ENCODE results near the gene MTFP1. TPM values are rescaled to one million over a fixed set of nuclear protein-coding genes. Genes with fewer than 3 reads are reported as not detected.

MTFP1 gene
- total and polyA plus RNA-seq, 9 of the 15 experiments (the other 6 are each of a cell fraction or from before 2014, with no cell fraction given), result 10.7 to 52.0 (median 30.1) TPM

DNA sequence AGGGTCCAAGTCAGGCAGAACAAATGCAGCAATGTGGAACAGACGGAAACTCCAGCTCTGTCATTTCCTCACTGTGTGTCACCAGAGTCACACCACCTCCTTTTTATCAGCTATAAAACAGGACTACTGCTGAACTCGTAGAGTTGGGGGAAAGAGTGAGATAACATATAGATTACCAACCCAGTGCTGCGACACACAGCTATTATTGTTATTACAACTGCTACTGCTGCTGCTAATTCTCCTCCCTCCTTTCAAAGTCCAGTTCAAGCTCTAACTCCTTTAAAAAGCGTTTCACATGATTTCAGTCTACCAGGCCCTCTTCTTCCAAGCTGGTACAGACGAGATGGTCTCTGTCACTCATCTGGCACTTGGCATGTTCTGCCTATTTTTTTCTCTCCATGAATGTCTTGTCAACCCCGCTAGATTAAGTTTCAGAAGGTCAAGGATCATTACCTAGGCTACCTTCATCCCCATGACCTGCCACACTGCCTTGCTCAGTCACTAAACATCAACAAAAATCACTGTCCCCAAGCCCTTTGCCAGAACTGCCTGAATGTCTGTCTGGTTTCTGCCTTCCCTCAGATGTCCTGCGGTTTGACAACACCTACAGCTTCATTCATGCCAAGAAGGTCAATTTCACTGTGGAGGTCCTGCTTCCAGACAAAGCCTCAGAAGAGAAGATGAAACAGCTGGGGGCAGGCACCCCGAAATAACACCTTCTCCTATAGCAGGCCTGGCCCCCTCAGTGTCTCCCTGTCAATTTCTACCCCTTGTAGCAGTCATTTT, 3.7 kb upstream of the MTFP1 start (continued):
- TF ChIP-seq, protein P1, sequence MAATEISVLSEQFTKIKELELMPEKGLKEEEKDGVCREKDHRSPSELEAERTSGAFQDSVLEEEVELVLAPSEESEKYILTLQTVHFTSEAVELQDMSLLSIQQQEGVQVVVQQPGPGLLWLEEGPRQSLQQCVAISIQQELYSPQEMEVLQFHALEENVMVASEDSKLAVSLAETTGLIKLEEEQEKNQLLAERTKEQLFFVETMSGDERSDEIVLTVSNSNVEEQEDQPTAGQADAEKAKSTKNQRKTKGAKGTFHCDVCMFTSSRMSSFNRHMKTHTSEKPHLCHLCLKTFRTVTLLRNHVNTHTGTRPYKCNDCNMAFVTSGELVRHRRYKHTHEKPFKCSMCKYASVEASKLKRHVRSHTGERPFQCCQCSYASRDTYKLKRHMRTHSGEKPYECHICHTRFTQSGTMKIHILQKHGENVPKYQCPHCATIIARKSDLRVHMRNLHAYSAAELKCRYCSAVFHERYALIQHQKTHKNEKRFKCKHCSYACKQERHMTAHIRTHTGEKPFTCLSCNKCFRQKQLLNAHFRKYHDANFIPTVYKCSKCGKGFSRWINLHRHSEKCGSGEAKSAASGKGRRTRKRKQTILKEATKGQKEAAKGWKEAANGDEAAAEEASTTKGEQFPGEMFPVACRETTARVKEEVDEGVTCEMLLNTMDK (IDR thresholded peaks at IDR 0.05; ENCODE audit: borderline replicate concordance, insufficient read depth, low read depth, low read length, poor library complexity, severe bottlenecking), result no peak
- peak; percentile 24 to 50; a peak in 2 of 4 replicates for TF ChIP-seq ARNT (IDR thresholded peaks at IDR 0.05)
- TF ChIP-seq, protein P2, sequence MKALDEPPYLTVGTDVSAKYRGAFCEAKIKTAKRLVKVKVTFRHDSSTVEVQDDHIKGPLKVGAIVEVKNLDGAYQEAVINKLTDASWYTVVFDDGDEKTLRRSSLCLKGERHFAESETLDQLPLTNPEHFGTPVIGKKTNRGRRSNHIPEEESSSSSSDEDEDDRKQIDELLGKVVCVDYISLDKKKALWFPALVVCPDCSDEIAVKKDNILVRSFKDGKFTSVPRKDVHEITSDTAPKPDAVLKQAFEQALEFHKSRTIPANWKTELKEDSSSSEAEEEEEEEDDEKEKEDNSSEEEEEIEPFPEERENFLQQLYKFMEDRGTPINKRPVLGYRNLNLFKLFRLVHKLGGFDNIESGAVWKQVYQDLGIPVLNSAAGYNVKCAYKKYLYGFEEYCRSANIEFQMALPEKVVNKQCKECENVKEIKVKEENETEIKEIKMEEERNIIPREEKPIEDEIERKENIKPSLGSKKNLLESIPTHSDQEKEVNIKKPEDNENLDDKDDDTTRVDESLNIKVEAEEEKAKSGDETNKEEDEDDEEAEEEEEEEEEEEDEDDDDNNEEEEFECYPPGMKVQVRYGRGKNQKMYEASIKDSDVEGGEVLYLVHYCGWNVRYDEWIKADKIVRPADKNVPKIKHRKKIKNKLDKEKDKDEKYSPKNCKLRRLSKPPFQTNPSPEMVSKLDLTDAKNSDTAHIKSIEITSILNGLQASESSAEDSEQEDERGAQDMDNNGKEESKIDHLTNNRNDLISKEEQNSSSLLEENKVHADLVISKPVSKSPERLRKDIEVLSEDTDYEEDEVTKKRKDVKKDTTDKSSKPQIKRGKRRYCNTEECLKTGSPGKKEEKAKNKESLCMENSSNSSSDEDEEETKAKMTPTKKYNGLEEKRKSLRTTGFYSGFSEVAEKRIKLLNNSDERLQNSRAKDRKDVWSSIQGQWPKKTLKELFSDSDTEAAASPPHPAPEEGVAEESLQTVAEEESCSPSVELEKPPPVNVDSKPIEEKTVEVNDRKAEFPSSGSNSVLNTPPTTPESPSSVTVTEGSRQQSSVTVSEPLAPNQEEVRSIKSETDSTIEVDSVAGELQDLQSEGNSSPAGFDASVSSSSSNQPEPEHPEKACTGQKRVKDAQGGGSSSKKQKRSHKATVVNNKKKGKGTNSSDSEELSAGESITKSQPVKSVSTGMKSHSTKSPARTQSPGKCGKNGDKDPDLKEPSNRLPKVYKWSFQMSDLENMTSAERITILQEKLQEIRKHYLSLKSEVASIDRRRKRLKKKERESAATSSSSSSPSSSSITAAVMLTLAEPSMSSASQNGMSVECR (CRISPR knock-in tag; IDR thresholded peaks at IDR 0.05), result no peak
- TF ChIP-seq SREBF2 (CRISPR knock-in tag; IDR thresholded peaks at IDR 0.05), result no peak
- TF ChIP-seq, protein P3, sequence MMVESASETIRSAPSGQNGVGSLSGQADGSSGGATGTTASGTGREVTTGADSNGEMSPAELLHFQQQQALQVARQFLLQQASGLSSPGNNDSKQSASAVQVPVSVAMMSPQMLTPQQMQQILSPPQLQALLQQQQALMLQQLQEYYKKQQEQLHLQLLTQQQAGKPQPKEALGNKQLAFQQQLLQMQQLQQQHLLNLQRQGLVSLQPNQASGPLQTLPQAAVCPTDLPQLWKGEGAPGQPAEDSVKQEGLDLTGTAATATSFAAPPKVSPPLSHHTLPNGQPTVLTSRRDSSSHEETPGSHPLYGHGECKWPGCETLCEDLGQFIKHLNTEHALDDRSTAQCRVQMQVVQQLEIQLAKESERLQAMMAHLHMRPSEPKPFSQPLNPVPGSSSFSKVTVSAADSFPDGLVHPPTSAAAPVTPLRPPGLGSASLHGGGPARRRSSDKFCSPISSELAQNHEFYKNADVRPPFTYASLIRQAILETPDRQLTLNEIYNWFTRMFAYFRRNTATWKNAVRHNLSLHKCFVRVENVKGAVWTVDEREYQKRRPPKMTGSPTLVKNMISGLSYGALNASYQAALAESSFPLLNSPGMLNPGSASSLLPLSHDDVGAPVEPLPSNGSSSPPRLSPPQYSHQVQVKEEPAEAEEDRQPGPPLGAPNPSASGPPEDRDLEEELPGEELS (CRISPR knock-in tag; IDR thresholded peaks at IDR 0.05; ENCODE audit: borderline replicate concordance), result no peak
- peak; percentile 32; the same call in 1 of the 2 replicates for TF ChIP-seq NFE2 (IDR thresholded peaks at IDR 0.05; ENCODE audit: low read depth)
- peak; percentile 63 for TF ChIP-seq FOSL1 (tag; conservative IDR thresholded peaks at IDR 0.05)
- no peak for TF ChIP-seq ZNF644 (tag; IDR thresholded peaks at IDR 0.05; ENCODE audit: low read depth)
- TF ChIP-seq NR3C1 (CRISPR knock-in tag; IDR thresholded peaks at IDR 0.05), result no peak
- TF ChIP-seq, protein P4, sequence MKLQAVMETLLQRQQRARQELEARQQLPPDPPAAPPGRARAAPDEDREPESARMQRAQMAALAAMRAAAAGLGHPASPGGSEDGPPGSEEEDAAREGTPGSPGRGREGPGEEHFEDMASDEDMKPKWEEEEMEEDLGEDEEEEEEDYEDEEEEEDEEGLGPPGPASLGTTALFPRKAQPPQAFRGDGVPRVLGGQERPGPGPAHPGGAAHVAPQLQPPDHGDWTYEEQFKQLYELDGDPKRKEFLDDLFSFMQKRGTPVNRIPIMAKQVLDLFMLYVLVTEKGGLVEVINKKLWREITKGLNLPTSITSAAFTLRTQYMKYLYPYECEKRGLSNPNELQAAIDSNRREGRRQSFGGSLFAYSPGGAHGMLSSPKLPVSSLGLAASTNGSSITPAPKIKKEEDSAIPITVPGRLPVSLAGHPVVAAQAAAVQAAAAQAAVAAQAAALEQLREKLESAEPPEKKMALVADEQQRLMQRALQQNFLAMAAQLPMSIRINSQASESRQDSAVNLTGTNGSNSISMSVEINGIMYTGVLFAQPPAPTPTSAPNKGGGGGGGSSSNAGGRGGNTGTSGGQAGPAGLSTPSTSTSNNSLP (IDR thresholded peaks at IDR 0.05; ENCODE audit: borderline replicate concordance, low read depth, low read length), result peak; percentile 87; the same call in 1 of the 2 replicates
- TF ChIP-seq RCOR1 (IDR thresholded peaks at IDR 0.05; ENCODE audit: borderline replicate concordance in 1 of 2, low read depth in 2 of 2, low read length in 2 of 2), result peak in 1 of 2 experiments; percentile 61; a peak in 2 of 4 replicates
- TF ChIP-seq, protein P5, sequence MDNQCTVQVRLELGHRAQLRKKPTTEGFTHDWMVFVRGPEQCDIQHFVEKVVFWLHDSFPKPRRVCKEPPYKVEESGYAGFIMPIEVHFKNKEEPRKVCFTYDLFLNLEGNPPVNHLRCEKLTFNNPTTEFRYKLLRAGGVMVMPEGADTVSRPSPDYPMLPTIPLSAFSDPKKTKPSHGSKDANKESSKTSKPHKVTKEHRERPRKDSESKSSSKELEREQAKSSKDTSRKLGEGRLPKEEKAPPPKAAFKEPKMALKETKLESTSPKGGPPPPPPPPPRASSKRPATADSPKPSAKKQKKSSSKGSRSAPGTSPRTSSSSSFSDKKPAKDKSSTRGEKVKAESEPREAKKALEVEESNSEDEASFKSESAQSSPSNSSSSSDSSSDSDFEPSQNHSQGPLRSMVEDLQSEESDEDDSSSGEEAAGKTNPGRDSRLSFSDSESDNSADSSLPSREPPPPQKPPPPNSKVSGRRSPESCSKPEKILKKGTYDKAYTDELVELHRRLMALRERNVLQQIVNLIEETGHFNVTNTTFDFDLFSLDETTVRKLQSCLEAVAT (IDR thresholded peaks at IDR 0.05), result no peak
